Measurements from ENCODE around the gene KCP.

KCP gene

DNA sequence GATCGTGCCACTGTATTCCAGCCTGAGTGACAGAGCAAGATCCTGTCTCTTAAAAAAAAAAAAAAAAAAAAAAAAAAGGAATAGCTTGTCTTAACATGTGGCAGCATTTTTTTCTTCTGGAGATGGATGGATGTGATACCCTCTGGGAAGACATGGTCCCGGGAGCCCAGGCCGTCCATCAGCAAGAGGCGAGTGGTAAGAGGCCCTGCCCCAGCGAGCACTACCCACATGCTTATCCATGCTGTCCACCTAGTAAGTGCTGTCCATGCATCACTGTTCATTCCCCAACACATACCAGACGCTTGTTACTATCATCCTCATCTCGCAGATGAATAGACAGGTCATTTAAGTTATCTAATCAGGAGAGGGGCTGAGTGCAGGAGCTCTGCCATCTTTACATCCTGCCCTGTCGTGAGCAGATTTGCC lies 35.0 kb downstream of the KCP start:
- no peak for TF ChIP-seq CREB1 (IDR thresholded peaks at IDR 0.05; ENCODE audit: low read depth)
- TF ChIP-seq MAX (IDR thresholded peaks at IDR 0.05) = no peak
- no peak for TF ChIP-seq TAF1 (IDR thresholded peaks at IDR 0.05; ENCODE audit: low read depth)
- TF ChIP-seq YY1 (IDR thresholded peaks at IDR 0.05; ENCODE audit: low read depth) = no peak
- no peak for TF ChIP-seq CEBPB (IDR thresholded peaks at IDR 0.05)
- no peak for TF ChIP-seq TCF12 (IDR thresholded peaks at IDR 0.05; ENCODE audit: low read depth)
- TF ChIP-seq EGR1 (IDR thresholded peaks at IDR 0.05) = no peak
- no peak for TF ChIP-seq REST (IDR thresholded peaks at IDR 0.05; ENCODE audit: low read depth)
- no peak for TF ChIP-seq EP300 (IDR thresholded peaks at IDR 0.05; ENCODE audit: borderline replicate concordance)
- no peak for TF ChIP-seq FOXM1 (IDR thresholded peaks at IDR 0.05; ENCODE audit: borderline replicate concordance, low read depth)
- no peak for TF ChIP-seq USF1 (IDR thresholded peaks at IDR 0.05)
- no peak for TF ChIP-seq TEAD4 (IDR thresholded peaks at IDR 0.05)

- TF ChIP-seq REST (IDR thresholded peaks at IDR 0.05; ENCODE audit: low read depth) = no peak
- TF ChIP-seq EGR1 (IDR thresholded peaks at IDR 0.05) = no peak
- TF ChIP-seq TAF1 (IDR thresholded peaks at IDR 0.05; ENCODE audit: low read depth) = no peak
- no peak for TF ChIP-seq USF1 (IDR thresholded peaks at IDR 0.05)
- peak; percentile 79 for TF ChIP-seq NFIC (IDR thresholded peaks at IDR 0.05)
- TF ChIP-seq TEAD4 (IDR thresholded peaks at IDR 0.05) = no peak
- no peak for TF ChIP-seq YY1 (IDR thresholded peaks at IDR 0.05; ENCODE audit: low read depth)
- TF ChIP-seq CREB1 (IDR thresholded peaks at IDR 0.05; ENCODE audit: low read depth) = no peak
- TF ChIP-seq TCF12 (IDR thresholded peaks at IDR 0.05; ENCODE audit: low read depth) = no peak
- 0 out of 2 replicates have a peak, but pooled peaks have one; percentile 25 for TF ChIP-seq MAX (IDR thresholded peaks at IDR 0.05)
- TF ChIP-seq FOXM1 (IDR thresholded peaks at IDR 0.05; ENCODE audit: borderline replicate concordance, low read depth) = no peak
- no peak for TF ChIP-seq CEBPB (IDR thresholded peaks at IDR 0.05)
- TF ChIP-seq ZBTB7A (IDR thresholded peaks at IDR 0.05; ENCODE audit: low read depth) = no peak
- no peak for TF ChIP-seq RAD21 (IDR thresholded peaks at IDR 0.05; ENCODE audit: low read depth)
These were observed 36.1 kb downstream of the KCP start for GRCh38 chr7:128874140-128875031.

GRCh38 chr7:128873234-128873633 lies 37.3 kb downstream of the KCP start:
- TF ChIP-seq MAX (IDR thresholded peaks at IDR 0.05) = no peak
- TF ChIP-seq TCF12 (IDR thresholded peaks at IDR 0.05; ENCODE audit: low read depth) = no peak
- TF ChIP-seq TAF1 (IDR thresholded peaks at IDR 0.05; ENCODE audit: low read depth) = no peak
- no peak for TF ChIP-seq ZBTB7A (IDR thresholded peaks at IDR 0.05; ENCODE audit: low read depth)
- TF ChIP-seq CREB1 (IDR thresholded peaks at IDR 0.05; ENCODE audit: low read depth) = no peak
- no peak for TF ChIP-seq RAD21 (IDR thresholded peaks at IDR 0.05; ENCODE audit: low read depth)
- TF ChIP-seq TEAD4 (IDR thresholded peaks at IDR 0.05) = no peak
- TF ChIP-seq YY1 (IDR thresholded peaks at IDR 0.05; ENCODE audit: low read depth) = no peak
- TF ChIP-seq NFIC (IDR thresholded peaks at IDR 0.05) = no peak
- TF ChIP-seq EP300 (IDR thresholded peaks at IDR 0.05; ENCODE audit: borderline replicate concordance) = no peak

- TF ChIP-seq ZBTB7A (IDR thresholded peaks at IDR 0.05; ENCODE audit: low read depth) = no peak
- TF ChIP-seq USF1 (IDR thresholded peaks at IDR 0.05) = no peak
- TF ChIP-seq RAD21 (IDR thresholded peaks at IDR 0.05; ENCODE audit: low read depth) = no peak
- TF ChIP-seq EP300 (IDR thresholded peaks at IDR 0.05; ENCODE audit: borderline replicate concordance) = no peak
- TF ChIP-seq TCF12 (IDR thresholded peaks at IDR 0.05; ENCODE audit: low read depth) = no peak
- no peak for TF ChIP-seq MAX (IDR thresholded peaks at IDR 0.05)
- no peak for TF ChIP-seq CEBPB (IDR thresholded peaks at IDR 0.05)
- TF ChIP-seq CREB1 (IDR thresholded peaks at IDR 0.05; ENCODE audit: low read depth) = no peak
- TF ChIP-seq REST (IDR thresholded peaks at IDR 0.05; ENCODE audit: low read depth) = no peak
- TF ChIP-seq EGR1 (IDR thresholded peaks at IDR 0.05) = no peak
- TF ChIP-seq NFIC (IDR thresholded peaks at IDR 0.05) = no peak
- TF ChIP-seq TEAD4 (IDR thresholded peaks at IDR 0.05) = no peak
- TF ChIP-seq YY1 (IDR thresholded peaks at IDR 0.05; ENCODE audit: low read depth) = no peak
- no peak for TF ChIP-seq FOXM1 (IDR thresholded peaks at IDR 0.05; ENCODE audit: borderline replicate concordance, low read depth)
- no peak for TF ChIP-seq TAF1 (IDR thresholded peaks at IDR 0.05; ENCODE audit: low read depth)
These were observed 38.1 kb downstream of the KCP start for GRCh38 chr7:128872394-128872824.
